Measurements from ENCODE around the gene FCHSD2.

GRCh38 chr11:73147771-73148681 lies 5.9 kb upstream of the FCHSD2 start:
- no peak for TF ChIP-seq POLR2A (IDR thresholded peaks at IDR 0.05; ENCODE audit: low read depth, low read length)
- TF ChIP-seq TAF1 (IDR thresholded peaks at IDR 0.05; ENCODE audit: borderline replicate concordance, low read depth, low read length) = no peak

Data from GM12892 (cell line).